Activated CD4-positive, alpha-beta T cell treated with anti-CD3 and anti-CD28 coated beads, Interleukin-2, amount 50 U/mL, for 48 hours (primary cell): Measurements from ENCODE around the gene TTC33.
"Not testable (repeated sequence)": the region's sequence is repeated elsewhere in the genome, so short reads cannot be mapped to it uniquely, and the experiment has no call there.

Experiments
- DNase-seq, 2 experiments: peaks; one replicate each; pipeline ENCODE4 v3.0.0-alpha.2; 2020

Gene TTC33

GRCh38 chr5:40755407-40756365 is at the start of gene TTC33:
Gene TTC33 (minus strand): TSS chr5:40755961. CDS start chr5:40747018, 8,943 bp downstream.
- DNase-seq: peak; percentile 96 to 97

- no peak for DNase-seq
These were observed 46.2 kb upstream of the TTC33 start for GRCh38 chr5:40801771-40802562.

- no peak for DNase-seq
These were observed 43.5 kb upstream of the TTC33 start for GRCh38 chr5:40799258-40799657.

- DNase-seq: no peak
These were observed 43.0 kb upstream of the TTC33 start for GRCh38 chr5:40798801-40799210.

GRCh38 chr5:40798012-40798800 is 42.4 kb upstream of the TTC33 start, which contains the start of gene PRKAA1:
Gene PRKAA1 (minus strand): TSS chr5:40798374. CDS start chr5:40798189, 185 bp downstream.
- peak; percentile 84 to 86 for DNase-seq

GRCh38 chr5:40797273-40798011 is 41.7 kb upstream of the TTC33 start:
- peak; percentile 79 to 84 for DNase-seq

- no peak for DNase-seq
These were observed 40.7 kb upstream of the TTC33 start for GRCh38 chr5:40796487-40796889.

- DNase-seq: not testable (repeated sequence)
These were observed 39.1 kb upstream of the TTC33 start for GRCh38 chr5:40794877-40795276.

- not testable (repeated sequence) for DNase-seq
These were observed 38.6 kb upstream of the TTC33 start for GRCh38 chr5:40794340-40794739.

GRCh38 chr5:40792691-40793090 is 36.9 kb upstream of the TTC33 start:
- DNase-seq: not testable (repeated sequence)

- no peak for DNase-seq
These were observed 36.0 kb upstream of the TTC33 start for GRCh38 chr5:40791715-40792139.

GRCh38 chr5:40790947-40791593 is 35.3 kb upstream of the TTC33 start:
- DNase-seq: no peak

- not testable (repeated sequence) for DNase-seq
These were observed 33.2 kb upstream of the TTC33 start for GRCh38 chr5:40788941-40789340.

GRCh38 chr5:40787986-40788385 is 32.2 kb upstream of the TTC33 start:
- DNase-seq: no peak

- not testable (repeated sequence) for DNase-seq
These were observed 30.9 kb upstream of the TTC33 start for GRCh38 chr5:40786664-40787063.

- no peak for DNase-seq
These were observed 29.2 kb upstream of the TTC33 start for GRCh38 chr5:40784916-40785315.

- no peak for DNase-seq
These were observed 28.4 kb upstream of the TTC33 start for GRCh38 chr5:40784027-40784653.

GRCh38 chr5:40781843-40782409 is 26.2 kb upstream of the TTC33 start:
- DNase-seq: no peak

- no peak for DNase-seq
These were observed 25.1 kb upstream of the TTC33 start for GRCh38 chr5:40780858-40781257.

GRCh38 chr5:40780199-40780598 is 24.4 kb upstream of the TTC33 start:
- no peak for DNase-seq
